T-helper 1 cell treated with Interleukin-12 subunit alpha and Interleukin-12 subunit beta and Interleukin-4 antibody, amounts not matched to agents 30 μg/mL and 1 μg/mL, for 36 hours (primary cell): ENCODE data around the gene ODF2L.
"Not testable (repeated sequence)": the region's sequence is repeated elsewhere in the genome, so short reads cannot be mapped to it uniquely, and the experiment has no call there.

ENCODE experiments used
- H3K27ac Mint-ChIP-seq: one replicate; pipeline ENCODE4 v1.8.0; 2021; ENCODE audit warnings: mild to moderate bottlenecking, mixed read lengths
- H3K27me3 Mint-ChIP-seq: one replicate; pipeline ENCODE4 v1.8.0; 2021; ENCODE audit warnings: low read depth, mixed read lengths
- H3K36me3 Mint-ChIP-seq: one replicate; pipeline ENCODE4 v1.8.0; 2021; ENCODE audit warnings: low read depth, mixed read lengths
- H3K4me1 Mint-ChIP-seq: one replicate; pipeline ENCODE4 v1.8.0; 2021; ENCODE audit warnings: low read depth, mixed read lengths
- H3K4me3 Mint-ChIP-seq: one replicate; pipeline ENCODE4 v1.8.0; 2021; ENCODE audit warnings: mild to moderate bottlenecking, moderate library complexity, mixed read lengths
- H3K9me3 Mint-ChIP-seq: one replicate; pipeline ENCODE4 v1.8.0; 2021; ENCODE audit warnings: mixed read lengths

ODF2L gene

DNA sequence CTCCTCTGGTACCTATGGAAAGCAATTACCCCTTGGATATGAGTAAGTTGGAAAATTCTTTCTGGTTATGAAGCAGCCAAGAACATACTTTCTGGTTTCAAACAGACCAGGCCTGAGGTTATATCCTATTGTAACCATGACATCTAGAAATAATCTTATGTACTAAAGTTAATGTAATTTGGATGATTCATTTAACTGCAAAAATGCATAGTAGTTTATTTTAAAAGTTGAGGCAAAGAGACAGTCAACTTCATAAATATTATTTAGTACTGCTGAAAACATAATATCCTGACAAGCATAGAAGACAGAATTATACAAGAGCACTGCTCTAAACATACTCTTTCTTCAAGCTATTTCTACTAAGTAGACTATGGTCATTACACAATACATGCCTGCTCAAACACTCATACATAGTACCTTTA, 25.5 kb downstream of the ODF2L start:
- no peak overlapping the region for H3K27ac Mint-ChIP-seq
- H3K4me3 Mint-ChIP-seq: no peak overlapping the region
- no peaks in the 10 kb centered on the region for H3K9me3 Mint-ChIP-seq
- no peaks in the 10 kb centered on the region for H3K27me3 Mint-ChIP-seq
- peaks cover 3% of the 10 kb centered on the region for H3K4me1 Mint-ChIP-seq
- peaks cover 23% of the 10 kb centered on the region for H3K36me3 Mint-ChIP-seq

- Mint-ChIP-seq H3K4me3 (no peak overlapping the region), H3K9me3 (no peaks in the 10 kb centered on the region), H3K36me3 (peaks cover 16% of the 10 kb centered on the region), H3K27ac (no peak overlapping the region), H3K4me1 (peaks cover 3% of the 10 kb centered on the region), H3K27me3 (no peaks in the 10 kb centered on the region)
These were observed 30.2 kb downstream of the ODF2L start for GRCh38 chr1:86365896-86366295.

DNA sequence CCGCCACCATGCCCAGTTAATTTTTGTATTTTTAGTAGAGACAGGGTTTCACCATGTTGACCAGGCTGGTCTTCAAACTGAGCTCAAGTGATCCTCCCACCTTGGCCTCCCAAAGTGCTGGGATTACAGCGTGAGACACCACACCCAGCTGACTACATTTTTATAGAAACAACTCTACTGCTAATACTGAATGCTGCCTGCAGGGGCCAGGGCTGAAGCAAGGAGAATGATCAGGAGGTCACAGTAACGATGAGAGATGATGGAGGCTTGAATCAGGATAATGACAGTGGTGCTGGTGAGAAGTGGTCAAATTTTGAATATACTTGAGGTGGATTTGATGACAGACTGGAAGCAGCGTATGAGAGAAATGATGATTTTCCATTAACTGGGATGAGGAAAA, 33.3 kb downstream of the ODF2L start:
- H3K9me3 Mint-ChIP-seq: no peaks in the 10 kb centered on the region

GRCh38 chr1:86357796-86358195, 38.3 kb downstream of the ODF2L start:
- H3K27ac Mint-ChIP-seq: no peak overlapping the region
- H3K4me1 Mint-ChIP-seq: no peaks in the 10 kb centered on the region
- peaks cover 31% of the 10 kb centered on the region for H3K36me3 Mint-ChIP-seq
- no peak overlapping the region for H3K4me3 Mint-ChIP-seq
- H3K27me3 Mint-ChIP-seq: no peaks in the 10 kb centered on the region
- H3K9me3 Mint-ChIP-seq: no peaks in the 10 kb centered on the region

More for the DNA sequence above, 33.3 kb downstream of the ODF2L start:
- Mint-ChIP-seq H3K27ac (no peak overlapping the region), H3K27me3 (no peaks in the 10 kb centered on the region), H3K4me3 (no peak overlapping the region), H3K4me1 (no peaks in the 10 kb centered on the region), H3K36me3 (peaks cover 16% of the 10 kb centered on the region)

DNA sequence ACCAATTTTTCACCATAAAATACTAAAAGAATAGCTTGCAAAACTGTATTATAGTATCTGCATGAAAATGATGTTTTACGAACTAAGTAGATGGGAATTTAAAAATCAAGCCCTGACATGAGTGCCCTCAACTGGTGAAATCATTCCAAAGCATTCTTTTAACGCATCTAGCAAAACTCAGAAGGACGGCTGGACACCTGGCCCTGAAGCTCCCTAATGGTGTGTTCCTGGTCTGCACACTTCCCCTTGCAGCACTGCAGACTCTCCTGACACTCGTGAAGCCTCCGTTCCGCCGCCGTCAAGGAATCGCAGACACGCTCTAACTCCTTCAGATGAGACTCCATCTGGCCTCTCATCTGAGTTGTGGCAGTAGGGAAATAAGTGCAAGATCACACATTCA, 39.9 kb downstream of the ODF2L start:
- no peak overlapping the region for H3K4me3 Mint-ChIP-seq
- peaks cover 34% of the 10 kb centered on the region for H3K36me3 Mint-ChIP-seq
- H3K27ac Mint-ChIP-seq: no peak overlapping the region
- no peaks in the 10 kb centered on the region for H3K27me3 Mint-ChIP-seq
- no peaks in the 10 kb centered on the region for H3K4me1 Mint-ChIP-seq
- H3K9me3 Mint-ChIP-seq: no peaks in the 10 kb centered on the region

DNA sequence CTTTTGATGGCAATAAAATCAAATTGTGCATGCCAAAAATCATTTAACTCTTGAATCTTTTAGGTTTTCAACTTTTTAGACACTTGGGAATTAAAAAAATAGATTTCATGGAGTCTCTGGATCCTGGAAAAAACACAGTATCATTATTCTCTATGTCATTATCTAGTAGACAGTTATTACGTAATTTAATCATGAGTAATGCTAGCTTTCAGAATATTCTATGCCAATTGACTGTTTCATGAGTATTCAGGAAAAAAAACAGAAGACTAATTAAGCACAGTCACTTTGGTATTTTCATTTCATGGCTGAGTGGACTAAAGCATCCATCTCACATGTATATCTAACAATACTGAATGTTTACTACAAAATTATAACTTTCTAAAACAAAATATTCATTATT, 44.0 kb downstream of the ODF2L start:
- peaks cover 5% of the 10 kb centered on the region for H3K9me3 Mint-ChIP-seq
- H3K36me3 Mint-ChIP-seq: peaks cover 37% of the 10 kb centered on the region
- H3K27me3 Mint-ChIP-seq: no peaks in the 10 kb centered on the region
- no peak overlapping the region for H3K4me3 Mint-ChIP-seq
- no peak overlapping the region for H3K27ac Mint-ChIP-seq
- no peaks in the 10 kb centered on the region for H3K4me1 Mint-ChIP-seq

DNA sequence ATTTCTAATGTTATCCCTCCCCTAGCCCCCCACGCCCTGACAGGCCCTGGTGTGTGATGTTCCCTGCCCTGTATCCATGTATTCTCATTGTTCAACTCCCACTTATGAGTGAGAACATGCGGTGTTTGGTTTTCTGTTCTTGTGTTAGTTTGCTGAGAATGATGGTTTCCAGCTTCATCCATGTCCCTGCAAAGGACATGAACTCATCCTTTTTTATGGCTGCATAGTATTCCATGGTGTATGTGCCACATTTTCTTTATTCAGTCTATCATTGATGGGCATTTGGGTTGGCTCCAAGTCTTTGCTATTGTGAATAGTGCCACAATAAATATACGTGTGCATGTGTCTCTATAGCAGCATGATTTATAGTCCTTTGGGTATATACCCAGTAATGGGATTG, 45.9 kb downstream of the ODF2L start:
- not testable (repeated sequence) for H3K27me3 Mint-ChIP-seq, H3K9me3 Mint-ChIP-seq, H3K4me1 Mint-ChIP-seq, H3K27ac Mint-ChIP-seq, H3K4me3 Mint-ChIP-seq
- H3K36me3 Mint-ChIP-seq: peaks cover 33% of the 10 kb centered on the region

GRCh38 chr1:86346388-86346787, 49.7 kb downstream of the ODF2L start:
- no peaks in the 10 kb centered on the region for H3K27me3 Mint-ChIP-seq

DNA sequence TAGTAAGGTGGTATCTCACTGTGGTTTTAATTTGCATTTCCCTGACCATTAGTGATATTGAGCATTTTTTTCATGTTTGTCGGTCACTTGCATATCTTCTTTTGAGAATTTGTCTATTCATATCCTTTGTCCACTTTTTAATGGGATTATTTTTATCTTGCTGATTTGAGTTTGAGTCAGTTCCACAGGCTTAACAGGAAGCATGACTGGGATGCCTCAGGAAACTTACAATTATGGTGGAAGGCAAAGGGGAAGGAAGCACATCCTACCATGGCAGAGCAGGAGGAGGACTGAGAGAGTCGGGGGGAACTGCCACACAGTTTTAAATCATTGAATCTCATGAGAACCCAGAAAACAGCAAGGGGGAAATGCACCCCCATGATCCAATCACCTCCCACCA, 51.1 kb downstream of the ODF2L start:
- H3K27me3 Mint-ChIP-seq: no peaks in the 10 kb centered on the region
- no peak overlapping the region for H3K4me3 Mint-ChIP-seq
- no peaks in the 10 kb centered on the region for H3K9me3 Mint-ChIP-seq
- H3K27ac Mint-ChIP-seq: no peak overlapping the region
- H3K36me3 Mint-ChIP-seq: no peaks in the 10 kb centered on the region
- no peaks in the 10 kb centered on the region for H3K4me1 Mint-ChIP-seq

More at GRCh38 chr1:86346388-86346787, 49.7 kb downstream of the ODF2L start:
- Mint-ChIP-seq H3K4me3 (no peak overlapping the region), H3K9me3 (peaks cover 5% of the 10 kb centered on the region), H3K36me3 (peaks cover 10% of the 10 kb centered on the region), H3K27ac (no peak overlapping the region), H3K4me1 (no peaks in the 10 kb centered on the region)

DNA sequence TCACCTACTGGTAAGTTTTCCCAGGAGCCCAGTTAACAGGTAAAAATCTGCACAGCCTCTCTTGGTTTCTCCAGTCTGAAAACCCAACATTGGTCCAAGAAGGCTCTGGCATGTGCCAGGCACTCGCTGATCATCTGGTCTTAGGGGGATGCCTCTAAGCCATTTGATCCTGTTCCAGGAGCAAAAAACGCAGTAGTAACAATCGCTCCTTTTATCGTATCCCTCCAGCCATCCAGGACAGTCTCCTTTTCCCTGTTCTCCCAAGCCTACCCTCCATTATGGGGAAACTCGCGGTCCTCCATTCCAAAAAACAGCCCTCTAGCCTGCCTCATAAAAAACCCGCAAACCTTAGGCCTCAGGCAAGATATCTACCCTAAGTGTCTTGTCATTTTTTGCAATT, 56.2 kb downstream of the ODF2L start:
- Mint-ChIP-seq H3K4me3 (no peak overlapping the region), H3K27me3 (peaks cover 3% of the 10 kb centered on the region), H3K9me3 (no peaks in the 10 kb centered on the region), H3K36me3 (no peaks in the 10 kb centered on the region), H3K27ac (no peak overlapping the region), H3K4me1 (no peaks in the 10 kb centered on the region)

DNA sequence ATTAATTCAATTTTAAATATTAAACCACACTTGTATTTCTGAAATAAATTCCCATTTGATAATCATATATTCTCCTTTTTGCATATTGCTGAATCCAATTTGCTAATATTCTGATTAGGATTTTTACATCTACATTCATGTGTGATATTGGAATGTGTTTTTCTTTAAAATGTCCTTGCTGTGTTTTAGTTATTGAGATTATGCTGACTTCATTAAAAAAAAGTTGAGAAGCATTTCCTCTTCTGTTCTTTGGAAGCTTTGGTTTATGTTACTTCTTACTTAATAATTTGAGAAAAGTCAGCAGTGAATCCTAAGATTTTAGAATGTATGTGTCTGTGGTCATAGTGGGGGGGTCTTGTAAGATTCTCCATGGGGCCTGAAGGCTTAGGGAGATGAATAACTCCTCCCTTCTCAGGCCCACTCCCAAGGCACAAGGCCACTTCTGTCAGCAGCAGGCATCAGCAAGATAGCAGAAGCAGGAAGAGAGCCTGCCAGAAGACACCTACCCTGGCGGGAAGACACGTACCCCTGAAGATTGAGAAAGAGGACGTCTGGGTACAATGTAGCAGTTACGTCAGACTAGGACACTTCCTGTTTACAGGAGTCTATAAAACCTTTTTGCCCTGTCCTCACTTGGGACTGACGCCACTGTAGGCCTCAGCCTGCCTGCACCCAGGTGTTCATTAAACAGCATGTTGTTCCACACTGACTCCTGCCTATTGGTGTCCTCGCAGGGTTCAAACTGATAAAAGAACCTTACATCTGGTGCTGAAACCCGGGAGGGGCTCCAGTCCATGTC, 56.9 kb downstream of the ODF2L start:
- no peak overlapping the region for H3K27ac Mint-ChIP-seq
- peaks cover 3% of the 10 kb centered on the region for H3K27me3 Mint-ChIP-seq
- H3K4me3 Mint-ChIP-seq: no peak overlapping the region
- no peaks in the 10 kb centered on the region for H3K4me1 Mint-ChIP-seq
- H3K9me3 Mint-ChIP-seq: no peaks in the 10 kb centered on the region
- H3K36me3 Mint-ChIP-seq: no peaks in the 10 kb centered on the region

- Mint-ChIP-seq H3K9me3 (no peaks in the 10 kb centered on the region), H3K4me3 (no peak overlapping the region), H3K36me3 (no peaks in the 10 kb centered on the region), H3K27ac (no peak overlapping the region), H3K4me1 (no peaks in the 10 kb centered on the region), H3K27me3 (peaks cover 3% of the 10 kb centered on the region)
These were observed 60.2 kb downstream of the ODF2L start for GRCh38 chr1:86335916-86336315.

DNA sequence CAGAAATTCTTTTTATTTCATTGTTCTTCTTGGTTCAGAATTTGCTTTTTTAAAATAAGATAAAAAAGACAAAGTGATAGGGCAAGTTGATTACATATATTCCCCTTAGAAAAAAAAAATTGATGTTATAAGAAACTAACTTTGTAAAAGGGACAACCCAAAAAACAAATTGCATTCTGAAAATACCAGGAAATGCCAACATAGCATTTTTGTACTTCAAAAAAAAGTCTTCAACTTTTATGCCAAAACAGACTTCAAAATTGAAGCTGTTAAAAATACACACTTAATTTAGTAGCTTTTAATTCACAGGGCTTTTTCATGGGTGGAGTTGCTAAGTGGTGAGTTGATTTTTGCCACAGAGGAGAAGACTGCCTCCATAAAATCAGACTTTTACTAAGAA, 70.9 kb downstream of the ODF2L start:
- Mint-ChIP-seq H3K4me3 (no peak overlapping the region), H3K9me3 (no peaks in the 10 kb centered on the region), H3K27ac (no peak overlapping the region), H3K36me3 (no peaks in the 10 kb centered on the region), H3K27me3 (no peaks in the 10 kb centered on the region), H3K4me1 (no peaks in the 10 kb centered on the region)

GRCh38 chr1:86324130-86324822, 71.8 kb downstream of the ODF2L start:
- Mint-ChIP-seq H3K9me3 (no peaks in the 10 kb centered on the region), H3K4me3 (no peak overlapping the region), H3K36me3 (no peaks in the 10 kb centered on the region), H3K4me1 (no peaks in the 10 kb centered on the region), H3K27me3 (no peaks in the 10 kb centered on the region), H3K27ac (no peak overlapping the region)

GRCh38 chr1:86322241-86322640, 73.9 kb downstream of the ODF2L start:
- H3K27ac Mint-ChIP-seq: no peak overlapping the region
- H3K27me3 Mint-ChIP-seq: no peaks in the 10 kb centered on the region
- H3K4me3 Mint-ChIP-seq: no peak overlapping the region
- H3K9me3 Mint-ChIP-seq: no peaks in the 10 kb centered on the region
- no peaks in the 10 kb centered on the region for H3K36me3 Mint-ChIP-seq
- H3K4me1 Mint-ChIP-seq: no peaks in the 10 kb centered on the region
